Tibial artery (tissue), 4 donors: Measurements from ENCODE around the gene CHD2.

Source experiments
- DNase-seq, 2 donors: peaks; one replicate each; pipeline ENCODE4 v3.0.0-alpha.2; 2019
- H3K27ac ChIP-seq, 2 donors: fragments of 200-600 bp; sonication (generic) in 1 of 2; 1 replicate in 1 of 2; 2 replicates in 1 of 2; pipeline ENCODE4 v1.5.1; 2018 to 2019; ENCODE audit warnings: mild to moderate bottlenecking in 1 of 2
- H3K27me3 ChIP-seq, 2 donors: fragments of 200-600 bp; sonication (generic) in 1 of 2; one replicate each; pipeline versions ENCODE4 v1.5.1 to v1.6.0; 2016 to 2019
- H3K36me3 ChIP-seq, 3 donors: fragments of 200-600 bp; sonication (generic) in 2 of 3; one replicate each; pipeline ENCODE4 v1.5.1; 2016 to 2019; ENCODE audit warnings: mild to moderate bottlenecking in 2 of 3
- H3K4me1 ChIP-seq, 4 donors: fragments of 200-600 bp; sonication (generic) in 2 of 4; 1 replicate in 3 of 4; 2 replicates in 1 of 4; pipeline ENCODE4 v1.5.1; 2016 to 2019
- H3K4me3 ChIP-seq, 2 donors: fragments of 200-600 bp; sonication (generic) in 1 of 2; 1 replicate in 1 of 2; 2 replicates in 1 of 2; pipeline ENCODE4 v1.5.1; 2018 to 2019; ENCODE audit warnings: mild to moderate bottlenecking in 2 of 2
- H3K9me3 ChIP-seq, 3 donors: fragments of 200-600 bp; sonication (generic) in 1 of 3; one replicate each; pipeline ENCODE4 v1.5.1; 2016 to 2019
- CTCF ChIP-seq, 2 experiments: fragments of 200-600 bp in 1 of 2; fragments of 450-650 bp in 1 of 2; IDR thresholded peaks; one replicate each; pipeline ENCODE4 v1.5.1; 2017 to 2019; ENCODE audit warnings: antibody characterized with exemption in 2 of 2, mild to moderate bottlenecking in 1 of 2, moderate library complexity in 1 of 2
- intact Hi-C: fragments of 100-400 bp; cut with DNase I; formaldehyde crosslinking; loops from one replicate; pipeline ENCODE4 v1.15.0; 2023; ENCODE audit warnings: low total_unique reads

Gene CHD2

GRCh38 chr15:92896561-92896960 lies 3.6 kb upstream of the CHD2 start:
- no peak for TF ChIP-seq CTCF (IDR thresholded peaks at IDR 0.05)
- intact Hi-C loops, result no loop called here
- Histone ChIP-seq H3K9me3 (no peaks in the 10 kb centered on the region), H3K36me3 (peaks cover 33 to 62% (median 54%) of the 10 kb centered on the region in 3 donors), H3K4me3 (no peak overlapping the region), H3K27ac (peak overlapping the region in 1 of 2 donors; percentile 92), H3K4me1 (peaks cover 0 to 70% (median 9%) of the 10 kb centered on the region in 4 donors), H3K27me3 (no peaks in the 10 kb centered on the region)
- DNase-seq, result no peak

GRCh38 chr15:92897620-92898019 lies 2.5 kb upstream of the CHD2 start:
- intact Hi-C loops, result no loop called here
- Histone ChIP-seq H3K27me3 (no peaks in the 10 kb centered on the region), H3K36me3 (peaks cover 22 to 52% (median 43%) of the 10 kb centered on the region in 3 donors), H3K27ac (peak overlapping the region in 1 of 2 donors; percentile 92), H3K9me3 (no peaks in the 10 kb centered on the region), H3K4me1 (peaks cover 0 to 65% (median 5%) of the 10 kb centered on the region in 4 donors), H3K4me3 (no peak overlapping the region)
- DNase-seq, result no peak
- no peak for TF ChIP-seq CTCF (IDR thresholded peaks at IDR 0.05)

- peaks cover 0 to 73% (median 5%) of the 10 kb centered on the region in 4 donors for H3K4me1 ChIP-seq
- intact Hi-C loops, result no loop called here
- no peak for TF ChIP-seq CTCF (IDR thresholded peaks at IDR 0.05)
- H3K27me3 ChIP-seq, result no peaks in the 10 kb centered on the region
- no peaks in the 10 kb centered on the region for H3K9me3 ChIP-seq
- H3K4me3 ChIP-seq, result no peak overlapping the region
- H3K36me3 ChIP-seq, result peaks cover 7 to 37% (median 28%) of the 10 kb centered on the region in 3 donors
- no peak for DNase-seq
- peak overlapping the region; percentile 92 to 95 for H3K27ac ChIP-seq
These were observed 1.0 kb upstream of the CHD2 start for GRCh38 chr15:92898988-92899582.

- DNase-seq, result no peak
- Histone ChIP-seq H3K4me1 (peaks cover 0 to 69% (median 3%) of the 10 kb centered on the region in 4 donors), H3K4me3 (peak overlapping the region; percentile 60 to 65), H3K9me3 (no peaks in the 10 kb centered on the region), H3K27ac (peak overlapping the region; percentile 92 to 95), H3K36me3 (peaks cover 2 to 32% (median 24%) of the 10 kb centered on the region in 3 donors), H3K27me3 (no peaks in the 10 kb centered on the region)
- intact Hi-C loops, result no loop called here
- TF ChIP-seq CTCF (IDR thresholded peaks at IDR 0.05), result no peak
These were observed 550 bp upstream of the CHD2 start for GRCh38 chr15:92899601-92899947.

- H3K4me1 ChIP-seq, result peaks cover 0 to 66% (median 6%) of the 10 kb centered on the region in 4 donors
- no peak for DNase-seq
- H3K4me3 ChIP-seq, result peak overlapping the region; percentile 60 to 65
- peak overlapping the region; percentile 92 to 95 for H3K27ac ChIP-seq
- intact Hi-C loops, result no loop called here
- H3K9me3 ChIP-seq, result no peaks in the 10 kb centered on the region
- no peak for TF ChIP-seq CTCF (IDR thresholded peaks at IDR 0.05)
- peaks cover 0 to 21% (median 12%) of the 10 kb centered on the region in 3 donors for H3K36me3 ChIP-seq
- no peaks in the 10 kb centered on the region for H3K27me3 ChIP-seq
These were observed 577 bp downstream of the CHD2 start for GRCh38 chr15:92900731-92901071.
